ENCODE results near the gene SPECC1L. TPM values are rescaled to one million over a fixed set of nuclear protein-coding genes. Genes with fewer than 3 reads are reported as not detected.

The SPECC1L gene
- total RNA-seq, 1 donor: 46.7 TPM

GRCh38 chr22:24319451-24319850 is 48.8 kb downstream of the SPECC1L start:
- TF ChIP-seq, protein P1, sequence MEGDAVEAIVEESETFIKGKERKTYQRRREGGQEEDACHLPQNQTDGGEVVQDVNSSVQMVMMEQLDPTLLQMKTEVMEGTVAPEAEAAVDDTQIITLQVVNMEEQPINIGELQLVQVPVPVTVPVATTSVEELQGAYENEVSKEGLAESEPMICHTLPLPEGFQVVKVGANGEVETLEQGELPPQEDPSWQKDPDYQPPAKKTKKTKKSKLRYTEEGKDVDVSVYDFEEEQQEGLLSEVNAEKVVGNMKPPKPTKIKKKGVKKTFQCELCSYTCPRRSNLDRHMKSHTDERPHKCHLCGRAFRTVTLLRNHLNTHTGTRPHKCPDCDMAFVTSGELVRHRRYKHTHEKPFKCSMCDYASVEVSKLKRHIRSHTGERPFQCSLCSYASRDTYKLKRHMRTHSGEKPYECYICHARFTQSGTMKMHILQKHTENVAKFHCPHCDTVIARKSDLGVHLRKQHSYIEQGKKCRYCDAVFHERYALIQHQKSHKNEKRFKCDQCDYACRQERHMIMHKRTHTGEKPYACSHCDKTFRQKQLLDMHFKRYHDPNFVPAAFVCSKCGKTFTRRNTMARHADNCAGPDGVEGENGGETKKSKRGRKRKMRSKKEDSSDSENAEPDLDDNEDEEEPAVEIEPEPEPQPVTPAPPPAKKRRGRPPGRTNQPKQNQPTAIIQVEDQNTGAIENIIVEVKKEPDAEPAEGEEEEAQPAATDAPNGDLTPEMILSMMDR (IDR thresholded peaks at IDR 0.05; ENCODE audit: extremely low read depth, low read depth, low read length): no peak
- H3K27ac ChIP-seq (ENCODE audit: low read depth, low read length): peak overlapping the region; percentile 76
- no peaks in the 10 kb centered on the region for H3K9me3 ChIP-seq (ENCODE audit: low read depth, low read length)
- peak; percentile 96 for DNase-seq (ENCODE audit: insufficient read length, low spot score, missing footprints)
- peaks cover 13% of the 10 kb centered on the region for H3K4me1 ChIP-seq (ENCODE audit: insufficient read depth, low read length)
- no peak overlapping the region for H3K4me3 ChIP-seq (ENCODE audit: insufficient read depth, low read length)
- H4K20me1 ChIP-seq (ENCODE audit: insufficient read depth, low read length): no peaks in the 10 kb centered on the region
- peaks cover 45% of the 10 kb centered on the region for H3K79me2 ChIP-seq (ENCODE audit: insufficient read depth, low read length)
- peak overlapping the region; percentile 55 for H3K4me2 ChIP-seq (ENCODE audit: insufficient read depth, low read length)
- H3K36me3 ChIP-seq (ENCODE audit: insufficient read depth, low read length): peaks cover 51% of the 10 kb centered on the region
- no peaks in the 10 kb centered on the region for H3K27me3 ChIP-seq (ENCODE audit: insufficient read depth, low read length)
- H2AFZ ChIP-seq (ENCODE audit: low read length): no peak overlapping the region

GRCh38 chr22:24321999-24322398 is 51.4 kb downstream of the SPECC1L start:
- Histone ChIP-seq H2AFZ (ENCODE audit: low read length) (no peak overlapping the region), H3K27me3 (ENCODE audit: insufficient read depth, low read length) (no peaks in the 10 kb centered on the region), H3K4me2 (ENCODE audit: insufficient read depth, low read length) (no peak overlapping the region), H3K4me1 (ENCODE audit: insufficient read depth, low read length) (peaks cover 19% of the 10 kb centered on the region), H4K20me1 (ENCODE audit: insufficient read depth, low read length) (peaks cover 4% of the 10 kb centered on the region), H3K4me3 (ENCODE audit: insufficient read depth, low read length) (no peak overlapping the region), H3K79me2 (ENCODE audit: insufficient read depth, low read length) (peaks cover 45% of the 10 kb centered on the region), H3K9me3 (ENCODE audit: low read depth, low read length) (no peaks in the 10 kb centered on the region), H3K27ac (ENCODE audit: low read depth, low read length) (no peak overlapping the region), H3K36me3 (ENCODE audit: insufficient read depth, low read length) (peaks cover 52% of the 10 kb centered on the region)
- DNase-seq (ENCODE audit: insufficient read length, low spot score, missing footprints): no peak
- TF ChIP-seq, protein P1 (IDR thresholded peaks at IDR 0.05; ENCODE audit: extremely low read depth, low read depth, low read length): no peak

DNA sequence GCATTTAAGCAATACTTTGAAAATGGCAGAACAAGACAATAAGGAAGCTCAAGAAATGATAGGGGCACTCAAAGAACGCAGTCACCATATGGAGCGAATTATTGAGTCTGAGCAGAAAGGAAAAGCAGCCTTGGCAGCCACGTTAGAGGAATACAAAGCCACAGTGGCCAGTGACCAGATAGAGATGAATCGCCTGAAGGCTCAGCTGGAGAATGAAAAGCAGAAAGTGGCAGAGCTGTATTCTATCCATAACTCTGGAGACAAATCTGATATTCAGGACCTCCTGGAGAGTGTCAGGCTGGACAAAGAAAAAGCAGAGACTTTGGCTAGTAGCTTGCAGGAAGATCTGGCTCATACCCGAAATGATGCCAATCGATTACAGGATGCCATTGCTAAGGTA is 51.9 kb downstream of the SPECC1L start:
- peaks cover 4% of the 10 kb centered on the region for H4K20me1 ChIP-seq (ENCODE audit: insufficient read depth, low read length)
- H3K36me3 ChIP-seq (ENCODE audit: insufficient read depth, low read length): peaks cover 52% of the 10 kb centered on the region
- TF ChIP-seq, protein P1 (IDR thresholded peaks at IDR 0.05; ENCODE audit: extremely low read depth, low read depth, low read length): no peak
- H3K4me1 ChIP-seq (ENCODE audit: insufficient read depth, low read length): peaks cover 19% of the 10 kb centered on the region
- H3K27ac ChIP-seq (ENCODE audit: low read depth, low read length): peak overlapping the region; percentile 1
- no peak overlapping the region for H3K4me2 ChIP-seq (ENCODE audit: insufficient read depth, low read length)
- H3K9me3 ChIP-seq (ENCODE audit: low read depth, low read length): no peaks in the 10 kb centered on the region
- DNase-seq (ENCODE audit: insufficient read length, low spot score, missing footprints): no peak
- no peak overlapping the region for H3K4me3 ChIP-seq (ENCODE audit: insufficient read depth, low read length)
- H2AFZ ChIP-seq (ENCODE audit: low read length): no peak overlapping the region
- peaks cover 49% of the 10 kb centered on the region for H3K79me2 ChIP-seq (ENCODE audit: insufficient read depth, low read length)
- H3K27me3 ChIP-seq (ENCODE audit: insufficient read depth, low read length): no peaks in the 10 kb centered on the region

DNA sequence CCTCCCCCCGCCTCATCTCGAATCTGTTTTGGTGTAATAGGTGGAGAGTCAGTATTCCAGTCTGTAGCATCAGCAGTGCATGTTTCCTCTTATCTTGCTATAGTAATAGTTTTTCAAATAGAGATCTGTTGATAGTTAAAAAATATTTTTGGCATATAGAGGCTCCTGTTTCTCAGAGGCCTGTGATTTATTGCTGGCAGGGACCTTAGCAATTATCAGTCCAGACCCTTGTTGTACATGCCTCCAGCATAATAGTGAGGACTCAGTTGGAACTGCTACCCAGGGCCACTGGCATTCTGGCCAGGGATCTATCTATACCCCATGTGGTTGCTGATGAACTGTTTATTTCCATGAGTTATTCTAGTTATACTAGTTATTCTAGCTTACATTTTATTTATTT is 52.6 kb downstream of the SPECC1L start:
- Histone ChIP-seq H2AFZ (ENCODE audit: low read length) (no peak overlapping the region), H3K27ac (ENCODE audit: low read depth, low read length) (peak overlapping the region; percentile 1), H3K36me3 (ENCODE audit: insufficient read depth, low read length) (peaks cover 57% of the 10 kb centered on the region), H3K4me3 (ENCODE audit: insufficient read depth, low read length) (no peak overlapping the region), H3K9me3 (ENCODE audit: low read depth, low read length) (no peaks in the 10 kb centered on the region), H4K20me1 (ENCODE audit: insufficient read depth, low read length) (peaks cover 4% of the 10 kb centered on the region), H3K4me2 (ENCODE audit: insufficient read depth, low read length) (no peak overlapping the region), H3K27me3 (ENCODE audit: insufficient read depth, low read length) (no peaks in the 10 kb centered on the region), H3K79me2 (ENCODE audit: insufficient read depth, low read length) (peaks cover 54% of the 10 kb centered on the region), H3K4me1 (ENCODE audit: insufficient read depth, low read length) (peaks cover 19% of the 10 kb centered on the region)
- TF ChIP-seq, protein P1 (IDR thresholded peaks at IDR 0.05; ENCODE audit: extremely low read depth, low read depth, low read length): no peak
- DNase-seq (ENCODE audit: insufficient read length, low spot score, missing footprints): no peak

Data from osteoblast (primary cell).